K562 (cell line): ENCODE data around the gene HOXB4. TPM values are rescaled to one million over a fixed set of nuclear protein-coding genes. Genes with fewer than 3 reads are reported as not detected.
A peak's percentile ranks its signal among the peaks of the same experiment; 100 is the strongest.

Experiments
- ATAC-seq: fragments of 200-7000 bp; cut with Tn5 transposase; 3 replicates; pipeline ENCODE4 v1.9.1; 2020; ENCODE audit warnings: moderate library complexity
- BruUV-seq: library from RNA; stranded (reverse); fragments of 400-500 nt; replicated peaks from 2 replicates; lab custom pipeline; 2021; lab: Mats Ljungman, UMichigan
- CTCF ChIA-PET: fragments of 300-600 bp; formaldehyde crosslinking; extraction: SDS; loops from one replicate; lab custom pipeline; 2021; ENCODE audit warnings: low intra/inter-chr PET ratio; lab: Yijun Ruan, JAX
- POLR2A ChIA-PET: fragments of 300-600, 350-650 bp; sonication (Branson Sonifier 250); formaldehyde crosslinking; extraction: SDS; loops from one replicate; lab custom pipeline; 2021; ENCODE audit warnings: antibody characterized with exemption, inconsistent platforms; lab: Yijun Ruan, JAX
- DNase-seq, 4 experiments: peaks; one replicate each; pipeline versions ENCODE4 v3.0.0 to v3.0.0-alpha.2; 2011 to 2018; ENCODE audit warnings: low spot score in 3 of 4, mixed read lengths in 3 of 4; ENCODE audit errors: extremely low read depth in 1 of 4
- FAIRE-seq: peaks from 2 replicates; lab custom pipeline; 2011; peaks lifted over from hg19 to GRCh38; lab: Jason Lieb, UNC
- H2AFZ ChIP-seq: 2 replicates; pipeline ENCODE4 v1.6.0; 2011; ENCODE audit warnings: low read depth, low read length, control low read depth, inconsistent platforms
- H3K27ac ChIP-seq: fragments of 200-600 bp; 3 replicates; pipeline ENCODE4 v1.8.0; 2011; ENCODE audit warnings: low read depth, mild to moderate bottlenecking, control low read depth, inconsistent platforms, low read length, moderate library complexity, mixed read lengths; ENCODE audit errors: extremely low read depth
- H3K27me3 ChIP-seq, 2 experiments: fragments of 300-600 bp in 1 of 2; 2 replicates in 1 of 2; 3 replicates in 1 of 2; pipeline versions ENCODE4 v1.6.0 to v1.8.0; 2011; ENCODE audit warnings: inconsistent platforms in 2 of 2, low read length in 2 of 2, mild to moderate bottlenecking in 1 of 2, mixed read lengths in 1 of 2, moderate library complexity in 1 of 2; ENCODE audit not compliant: control insufficient read depth in 2 of 2, insufficient read depth in 2 of 2
- H3K36me3 ChIP-seq: fragments of 300-600 bp; 3 replicates; pipeline ENCODE4 v1.8.0; 2011; ENCODE audit warnings: mild to moderate bottlenecking, low read length, inconsistent platforms; ENCODE audit not compliant: control insufficient read depth, insufficient read depth
- H3K4me1 ChIP-seq, 2 experiments: fragments of 200-600 bp in 1 of 2; replicated peaks in 1 of 2; 2 replicates in 1 of 2; 3 replicates in 1 of 2; pipeline versions ENCODE4 v1.5.1 to v1.8.0; 2011; ENCODE audit warnings: inconsistent platforms in 2 of 2, low read length in 2 of 2, mild to moderate bottlenecking in 1 of 2, mixed read lengths in 1 of 2, moderate library complexity in 1 of 2; ENCODE audit not compliant: control insufficient read depth in 2 of 2, insufficient read depth in 2 of 2
- H3K4me2 ChIP-seq: 2 replicates; pipeline ENCODE4 v1.6.1; 2011; ENCODE audit warnings: low read length, control low read depth, inconsistent platforms, mixed read lengths; ENCODE audit not compliant: insufficient read depth
- H3K4me3 ChIP-seq: fragments of 200-600 bp; sonication (generic), shearing (Covaris generic); 2 replicates; pipeline ENCODE4 v1.5.1; 2016; ENCODE audit warnings: control low read depth, inconsistent platforms
- H3K79me2 ChIP-seq: fragments of 200-600 bp; 3 replicates; pipeline ENCODE4 v1.8.0; 2011; ENCODE audit warnings: low read length, inconsistent platforms; ENCODE audit not compliant: control insufficient read depth, insufficient read depth
- H3K9ac ChIP-seq, 2 experiments: 2 replicates each; pipeline versions ENCODE4 v1.6.0 to v1.6.1; 2011; ENCODE audit warnings: low read depth in 2 of 2, low read length in 2 of 2, control low read depth in 1 of 2, inconsistent platforms in 1 of 2, mild to moderate bottlenecking in 1 of 2, mixed read lengths in 1 of 2; ENCODE audit not compliant: insufficient read depth in 1 of 2
- H3K9me1 ChIP-seq: one replicate; pipeline ENCODE4 v1.6.0; 2011; ENCODE audit warnings: inconsistent platforms, mild to moderate bottlenecking, low read length, moderate library complexity; ENCODE audit not compliant: control insufficient read depth, insufficient read depth
- H3K9me3 ChIP-seq: replicated peaks from 2 replicates; pipeline ENCODE4 v1.5.1; 2011; ENCODE audit warnings: low read depth, low read length, inconsistent platforms; ENCODE audit not compliant: control insufficient read depth, insufficient read depth
- H4K20me1 ChIP-seq: replicated peaks from 2 replicates; pipeline ENCODE4 v1.6.1; 2011; ENCODE audit warnings: low read length, inconsistent platforms, mixed read lengths; ENCODE audit not compliant: control insufficient read depth, insufficient read depth
- ARID1B ChIP-seq: fragments of 450-650 bp; IDR thresholded peaks from 2 replicates; pipeline ENCODE4 v1.6.1; 2016; ENCODE audit warnings: antibody characterized with exemption, mild to moderate bottlenecking, inconsistent platforms
- ATF1 ChIP-seq, 2 experiments: fragments of 450-650 bp in 1 of 2; IDR thresholded peaks; 2 replicates each; pipeline ENCODE4 v1.6.1; 2016; ENCODE audit warnings: missing compliant biosample characterization in 1 of 2, missing genetic modification characterization in 1 of 2
- EP300 ChIP-seq: IDR thresholded peaks from 2 replicates; pipeline ENCODE4 v1.6.1; 2012; ENCODE audit warnings: low read length, improper control_type of control experiment
- GABPB1 ChIP-seq: sonication (generic); formaldehyde crosslinking; IDR thresholded peaks from 2 replicates; pipeline ENCODE4 v1.8.0; 2022; ENCODE audit warnings: mild to moderate bottlenecking, missing genetic modification reagents
- HDAC1 ChIP-seq, 2 experiments: fragments of 450-650 bp; IDR thresholded peaks; 2 replicates each; pipeline ENCODE4 v1.6.1; 2016 to 2017; ENCODE audit warnings: inconsistent platforms in 1 of 2, mild to moderate bottlenecking in 1 of 2, moderate library complexity in 1 of 2
- KDM4B ChIP-seq, 2 experiments: fragments of 450-650 bp in 1 of 2; sonication (generic) in 1 of 2; IDR thresholded peaks; 2 replicates each; pipeline ENCODE4 v1.6.1; 2016 to 2017; ENCODE audit warnings: borderline replicate concordance in 2 of 2, antibody characterized with exemption in 1 of 2, low read depth in 1 of 2, mild to moderate bottlenecking in 1 of 2
- MAZ ChIP-seq, 2 experiments: fragments of 450-650 bp in 1 of 2; sonication (generic) in 1 of 2; formaldehyde crosslinking; IDR thresholded peaks in 1 of 2; conservative IDR thresholded peaks in 1 of 2; 2 replicates each; pipeline versions ENCODE4 v1.4.0 to v1.5.0; 2020; ENCODE audit warnings: mild to moderate bottlenecking in 1 of 2, missing genetic modification reagents in 1 of 2
- PRPF4 ChIP-seq: fragments of 200-400 bp; formaldehyde crosslinking; IDR thresholded peaks from one replicate; pipeline ENCODE4 v1.6.1; 2017; ENCODE audit warnings: low read length, low read depth, mild to moderate bottlenecking; ENCODE audit not compliant: insufficient read depth, poor library complexity, severe bottlenecking
- RBM25 ChIP-seq: fragments of 200-400 bp; formaldehyde crosslinking; IDR thresholded peaks from 2 replicates; pipeline ENCODE4 v1.6.1; 2018; ENCODE audit warnings: low read length, low read depth, moderate library complexity; ENCODE audit not compliant: severe bottlenecking
- SIN3B ChIP-seq: fragments of 450-650 bp; IDR thresholded peaks from 2 replicates; pipeline ENCODE4 v1.6.1; 2017; ENCODE audit warnings: low read depth, mild to moderate bottlenecking, moderate library complexity
- SMAD4 ChIP-seq: fragments of 250-450 bp; sonication (Bioruptor Pico); conservative IDR thresholded peaks from 2 replicates; pipeline ENCODE4 v1.8.0; 2021; ENCODE audit warnings: inconsistent platforms, mild to moderate bottlenecking, moderate library complexity
- SMARCE1 ChIP-seq: fragments of 450-650 bp; IDR thresholded peaks from 2 replicates; pipeline ENCODE4 v1.7.1; 2016; ENCODE audit warnings: mild to moderate bottlenecking
- SRSF1 ChIP-seq: fragments of 200-400 bp; formaldehyde crosslinking; IDR thresholded peaks from 2 replicates; pipeline ENCODE4 v1.6.1; 2017; ENCODE audit warnings: mild to moderate bottlenecking, low read depth, low read length, moderate library complexity
- ZSCAN29 ChIP-seq: fragments of 450-650 bp; IDR thresholded peaks from 2 replicates; pipeline ENCODE4 v1.6.1; 2017
- WGBS: fragments of 100-300 bp; shearing (Covaris generic); methylation state at CpG from one replicate; pipeline ENCODE4 v1.1.6; 2016; ENCODE audit warnings: low coverage, mixed read lengths; ENCODE audit not compliant: insufficient coverage; ENCODE audit errors: missing lambda C conversion rate; 5-methylcytosine and 5-hydroxymethylcytosine counted together
- in situ Hi-C: fragments of 300-500 bp; cut with MboI; formaldehyde crosslinking; loops from 4 replicates; pipeline ENCODE4 v1.15.0; 2018; ENCODE audit warnings: inconsistent platforms, mixed read lengths
- intact Hi-C: fragments of 100-400 bp; cut with micrococcal nuclease; formaldehyde crosslinking; loops from 2 replicates; pipeline ENCODE4 v1.14.2; 2022
- polyA plus RNA-seq, 8 experiments: library from polyadenylated mRNA; depleted of rRNA in 4 of 8; stranded (reverse) in 5 of 8; unstranded in 3 of 8; fragments of >200 nt; fragmentation: Nextera tagmentation in 2 of 8; fragmentation: Illumina TruSeq in 1 of 8; extraction: Ambion mirVana in 2 of 8; extraction: Trizol in 1 of 8; gene quantifications; 2 replicates each; pipeline versions ENCODE4 v1.2.1 to v1.2.3, GENCODE V29; 2011 to 2014; ENCODE audit warnings: inconsistent platforms in 1 of 8, missing spikeins in 1 of 8
- total RNA-seq, 7 experiments: library from RNA; depleted of rRNA in 6 of 7; stranded (reverse); fragments of >200 nt in 6 of 7; fragmentation: Illumina TruSeq in 2 of 7; extraction: Trizol in 2 of 7; gene quantifications; 2 replicates each; pipeline versions ENCODE4 v1.2.1 to v1.2.3, GENCODE V29; 2011 to 2021; ENCODE audit warnings: low replicate concordance in 1 of 7
- TF ChIP-seq, protein P1 (sequence below), 2 experiments: fragments of 200-800 bp in 1 of 2; sonication (Bioruptor generic) in 1 of 2; sonication (generic) in 1 of 2; formaldehyde crosslinking in 1 of 2; IDR thresholded peaks in 1 of 2; conservative IDR thresholded peaks in 1 of 2; 2 replicates each; pipeline versions ENCODE4 v1.5.0 to v1.6.1; 2016 to 2020; ENCODE audit warnings: missing compliant biosample characterization in 1 of 2, missing genetic modification characterization in 1 of 2, missing genetic modification reagents in 1 of 2
- TF ChIP-seq, protein P2 (sequence below): fragments of 450-650 bp; formaldehyde crosslinking; conservative IDR thresholded peaks from 2 replicates; pipeline ENCODE4 v1.4.0; 2022; ENCODE audit warnings: mild to moderate bottlenecking, missing genetic modification characterization

HOXB4 gene
- total and polyA plus RNA-seq, 9 of the 15 experiments (the other 6 are each of a cell fraction or from before 2014, with no cell fraction given), result 1.6 to 34.9 (median 14.9) TPM

DNA sequence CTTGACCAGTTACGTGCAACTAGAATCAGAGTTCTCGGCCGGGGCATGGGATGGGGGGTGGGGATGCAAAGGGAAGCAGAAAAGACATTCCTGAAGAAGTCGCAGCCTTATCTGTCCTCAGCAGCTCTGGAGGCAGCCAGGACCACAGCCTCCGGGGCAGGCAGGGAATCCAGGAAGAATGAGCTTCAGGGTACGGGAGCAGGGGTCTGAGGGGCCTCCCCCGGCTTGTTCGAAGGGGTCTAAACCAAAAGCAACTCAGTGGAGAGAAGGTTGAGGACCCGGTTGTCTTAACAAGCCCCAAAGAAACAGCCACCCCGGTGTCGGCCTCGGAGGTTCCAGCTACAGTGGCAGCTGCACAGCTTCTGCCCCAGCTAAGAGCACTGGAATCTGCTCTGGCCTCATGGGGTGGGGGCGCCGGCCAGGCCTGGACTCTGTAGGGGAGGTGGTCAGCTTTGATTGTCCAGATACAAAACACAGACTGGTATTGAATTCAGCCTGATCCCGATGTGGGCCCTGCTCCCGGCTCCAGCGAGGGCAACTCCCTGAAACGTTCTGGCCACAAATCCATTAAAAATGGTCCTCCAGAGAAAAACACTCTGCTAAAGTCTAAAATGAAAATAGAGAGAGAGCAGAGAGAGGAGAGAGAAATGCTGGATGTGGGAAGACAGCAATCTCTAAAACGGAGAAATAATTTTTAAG lies 7.7 kb downstream of the HOXB4 start:
- intact Hi-C loops (no loop called here), in situ Hi-C loops (no loop called here)
- Histone ChIP-seq H3K4me1 (peaks cover 40 to 60% of the 10 kb centered on the region in 2 experiments), H3K79me2 (peaks cover 95% of the 10 kb centered on the region), H3K9me1 (no peaks in the 10 kb centered on the region), H3K9ac (peak overlapping the region; percentile 24 to 88; a peak in 3 of 4 replicates), H3K27me3 (no peaks in the 10 kb centered on the region), H3K36me3 (peaks cover 94% of the 10 kb centered on the region), H2AFZ (peak overlapping the region; percentile 22; the same call in 1 of the 2 replicates), H4K20me1 (no peaks in the 10 kb centered on the region; the same call in 1 of the 2 replicates), H3K4me3 (peak overlapping the region; percentile 14; the same call in 1 of the 2 replicates), H3K27ac (peak overlapping the region; percentile 44; the same call in 2 of the 3 replicates), H3K9me3 (no peaks in the 10 kb centered on the region), H3K4me2 (peak overlapping the region; percentile 59; the same call in 1 of the 2 replicates)
- DNase-seq (peak; percentile 59 to 65 (median 61)), FAIRE-seq (peak; percentile 84), ATAC-seq (peak; percentile 45)
- WGBS, result 16% methylated on average over 17 of the region's 19 CpGs
- ChIA-PET POLR2A (interaction anchor here (0.6 to 2.2 kb wide), 5 partner anchors 14 to 156 kb away, joined by 3 to 9 read pairs (median 4); no protein-coding TSS in a partner anchor), CTCF (interaction anchor here (0.6 to 0.7 kb wide), 2 partner anchors 240 to 313 kb away, joined by 3 read pairs; no protein-coding TSS in a partner anchor)
- no TSS peak for BruUV-seq
- TF ChIP-seq EP300 (0 out of 2 replicates have a peak, but pooled peaks have one; percentile 15), GABPB1 (CRISPR knock-in tag) (no peak), KDM4B (IDR thresholded peaks at IDR 0.05; ENCODE audit: borderline replicate concordance in 2 of 2, low read depth in 1 of 2) (0 out of 4 replicates have a peak, but pooled peaks of 1 of the 2 experiments have one; percentile 49), HDAC1 (IDR thresholded peaks at IDR 0.05) (peak in 1 of 2 experiments; percentile 42; a peak in 1 of 4 replicates), PRPF4 (no peak), RBM25 (no peak), ARID1B (peak; percentile 80), MAZ (CRISPR knock-in tag; conservative IDR thresholded peaks at IDR 0.05 in 1 of 2, IDR thresholded peaks at IDR 0.05 in 1 of 2) (0 out of 4 replicates have a peak, but pooled peaks of 1 of the 2 experiments have one; percentile 22), SMAD4 (CRISPR knock-in tag) (peak; percentile 31; the same call in 1 of the 2 replicates), ZSCAN29 (no peak), SRSF1 (no peak), SMARCE1 (0 out of 2 replicates have a peak, but pooled peaks have one; percentile 22), SIN3B (no peak), ATF1 (CRISPR knock-in tag; IDR thresholded peaks at IDR 0.05) (no peak), ATF1 (tag; IDR thresholded peaks at IDR 0.05) (0 out of 2 replicates have a peak, but pooled peaks have one; percentile 7)
- TF ChIP-seq, protein P1, sequence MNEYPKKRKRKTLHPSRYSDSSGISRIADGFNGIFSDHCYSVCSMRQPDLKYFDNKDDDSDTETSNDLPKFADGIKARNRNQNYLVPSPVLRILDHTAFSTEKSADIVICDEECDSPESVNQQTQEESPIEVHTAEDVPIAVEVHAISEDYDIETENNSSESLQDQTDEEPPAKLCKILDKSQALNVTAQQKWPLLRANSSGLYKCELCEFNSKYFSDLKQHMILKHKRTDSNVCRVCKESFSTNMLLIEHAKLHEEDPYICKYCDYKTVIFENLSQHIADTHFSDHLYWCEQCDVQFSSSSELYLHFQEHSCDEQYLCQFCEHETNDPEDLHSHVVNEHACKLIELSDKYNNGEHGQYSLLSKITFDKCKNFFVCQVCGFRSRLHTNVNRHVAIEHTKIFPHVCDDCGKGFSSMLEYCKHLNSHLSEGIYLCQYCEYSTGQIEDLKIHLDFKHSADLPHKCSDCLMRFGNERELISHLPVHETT (CRISPR knock-in tag; conservative IDR thresholded peaks at IDR 0.05 in 1 of 2, IDR thresholded peaks at IDR 0.05 in 1 of 2), result 0 out of 4 replicates have a peak, but pooled peaks of 1 of the 2 experiments have one; percentile 36
- TF ChIP-seq, protein P2, sequence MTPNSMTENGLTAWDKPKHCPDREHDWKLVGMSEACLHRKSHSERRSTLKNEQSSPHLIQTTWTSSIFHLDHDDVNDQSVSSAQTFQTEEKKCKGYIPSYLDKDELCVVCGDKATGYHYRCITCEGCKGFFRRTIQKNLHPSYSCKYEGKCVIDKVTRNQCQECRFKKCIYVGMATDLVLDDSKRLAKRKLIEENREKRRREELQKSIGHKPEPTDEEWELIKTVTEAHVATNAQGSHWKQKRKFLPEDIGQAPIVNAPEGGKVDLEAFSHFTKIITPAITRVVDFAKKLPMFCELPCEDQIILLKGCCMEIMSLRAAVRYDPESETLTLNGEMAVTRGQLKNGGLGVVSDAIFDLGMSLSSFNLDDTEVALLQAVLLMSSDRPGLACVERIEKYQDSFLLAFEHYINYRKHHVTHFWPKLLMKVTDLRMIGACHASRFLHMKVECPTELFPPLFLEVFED, result no peak
